Gastroesophageal sphincter (tissue), 3 donors: Measurements from ENCODE around the gene SPG7.

Experiments
- EP300 ChIP-seq: sonication (generic); formaldehyde crosslinking; IDR thresholded peaks from one replicate; pipeline ENCODE4 v1.6.1; 2017; ENCODE audit warnings: antibody characterized with exemption, mild to moderate bottlenecking
- TF ChIP-seq, protein P1 (sequence below), 4 experiments: fragments of 200-600 bp in 2 of 4; fragments of 450-650 bp in 2 of 4; sonication (generic) in 1 of 4; IDR thresholded peaks; one replicate each; pipeline ENCODE4 v1.5.1; 2017 to 2019; ENCODE audit warnings: antibody characterized with exemption in 4 of 4, mild to moderate bottlenecking in 2 of 4, moderate library complexity in 2 of 4

DNA sequence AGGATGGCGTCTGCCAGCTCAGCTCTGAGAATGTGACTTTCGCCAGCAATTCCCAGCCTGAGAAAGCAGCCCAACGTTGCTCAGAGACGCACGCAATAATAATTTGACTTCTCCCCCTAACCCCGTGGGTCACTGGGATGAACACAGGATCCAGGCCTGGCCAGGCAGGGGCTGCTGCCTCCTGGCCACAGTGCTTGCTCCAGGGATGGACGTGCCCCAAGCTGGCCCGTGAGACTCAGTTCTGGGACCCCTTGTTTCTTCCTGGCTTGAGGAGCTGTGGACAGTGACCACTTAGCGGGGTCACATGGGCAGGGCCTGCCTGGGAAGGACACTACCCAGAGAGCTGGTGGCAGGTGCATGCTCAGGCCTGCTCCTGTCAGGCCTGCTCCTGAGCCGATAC is 91.7 kb downstream of the SPG7 start:
- no peak for TF ChIP-seq EP300
- TF ChIP-seq, protein P1, sequence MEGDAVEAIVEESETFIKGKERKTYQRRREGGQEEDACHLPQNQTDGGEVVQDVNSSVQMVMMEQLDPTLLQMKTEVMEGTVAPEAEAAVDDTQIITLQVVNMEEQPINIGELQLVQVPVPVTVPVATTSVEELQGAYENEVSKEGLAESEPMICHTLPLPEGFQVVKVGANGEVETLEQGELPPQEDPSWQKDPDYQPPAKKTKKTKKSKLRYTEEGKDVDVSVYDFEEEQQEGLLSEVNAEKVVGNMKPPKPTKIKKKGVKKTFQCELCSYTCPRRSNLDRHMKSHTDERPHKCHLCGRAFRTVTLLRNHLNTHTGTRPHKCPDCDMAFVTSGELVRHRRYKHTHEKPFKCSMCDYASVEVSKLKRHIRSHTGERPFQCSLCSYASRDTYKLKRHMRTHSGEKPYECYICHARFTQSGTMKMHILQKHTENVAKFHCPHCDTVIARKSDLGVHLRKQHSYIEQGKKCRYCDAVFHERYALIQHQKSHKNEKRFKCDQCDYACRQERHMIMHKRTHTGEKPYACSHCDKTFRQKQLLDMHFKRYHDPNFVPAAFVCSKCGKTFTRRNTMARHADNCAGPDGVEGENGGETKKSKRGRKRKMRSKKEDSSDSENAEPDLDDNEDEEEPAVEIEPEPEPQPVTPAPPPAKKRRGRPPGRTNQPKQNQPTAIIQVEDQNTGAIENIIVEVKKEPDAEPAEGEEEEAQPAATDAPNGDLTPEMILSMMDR (IDR thresholded peaks at IDR 0.05), result no peak
